ENCODE data around the gene DNAAF2. TPM values are rescaled to one million over a fixed set of nuclear protein-coding genes. Genes with fewer than 3 reads are reported as not detected.
"Not testable (repeated sequence)": the region's sequence is repeated elsewhere in the genome, so short reads cannot be mapped to it uniquely, and the experiment has no call there.

Gene DNAAF2
- total and polyA plus RNA-seq, 2 of the 8 experiments (the other 6 are each of a cell fraction or from before 2014, with no cell fraction given): 12.2 to 30.0 TPM

DNA sequence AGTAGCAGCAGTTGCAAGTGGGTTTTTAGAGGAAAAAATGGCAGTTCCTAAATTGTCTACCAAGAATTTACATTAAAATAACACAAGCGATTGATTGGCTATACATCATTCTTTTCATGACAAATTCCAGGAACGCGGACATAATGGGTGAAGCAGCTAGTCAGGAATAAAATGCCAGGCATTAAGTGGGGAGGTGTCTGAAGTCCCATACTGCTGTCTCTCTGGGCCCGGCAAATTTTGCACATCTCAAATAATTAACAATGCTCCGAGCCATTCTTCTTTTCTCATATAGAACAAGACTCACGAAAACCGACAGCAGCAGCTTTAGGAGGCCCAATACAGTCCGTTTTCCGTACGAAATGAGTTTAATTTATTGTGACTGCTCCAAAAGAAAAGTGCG is 15.3 kb downstream of the DNAAF2 start (continued):
- TF ChIP-seq, protein P1, sequence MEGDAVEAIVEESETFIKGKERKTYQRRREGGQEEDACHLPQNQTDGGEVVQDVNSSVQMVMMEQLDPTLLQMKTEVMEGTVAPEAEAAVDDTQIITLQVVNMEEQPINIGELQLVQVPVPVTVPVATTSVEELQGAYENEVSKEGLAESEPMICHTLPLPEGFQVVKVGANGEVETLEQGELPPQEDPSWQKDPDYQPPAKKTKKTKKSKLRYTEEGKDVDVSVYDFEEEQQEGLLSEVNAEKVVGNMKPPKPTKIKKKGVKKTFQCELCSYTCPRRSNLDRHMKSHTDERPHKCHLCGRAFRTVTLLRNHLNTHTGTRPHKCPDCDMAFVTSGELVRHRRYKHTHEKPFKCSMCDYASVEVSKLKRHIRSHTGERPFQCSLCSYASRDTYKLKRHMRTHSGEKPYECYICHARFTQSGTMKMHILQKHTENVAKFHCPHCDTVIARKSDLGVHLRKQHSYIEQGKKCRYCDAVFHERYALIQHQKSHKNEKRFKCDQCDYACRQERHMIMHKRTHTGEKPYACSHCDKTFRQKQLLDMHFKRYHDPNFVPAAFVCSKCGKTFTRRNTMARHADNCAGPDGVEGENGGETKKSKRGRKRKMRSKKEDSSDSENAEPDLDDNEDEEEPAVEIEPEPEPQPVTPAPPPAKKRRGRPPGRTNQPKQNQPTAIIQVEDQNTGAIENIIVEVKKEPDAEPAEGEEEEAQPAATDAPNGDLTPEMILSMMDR (IDR thresholded peaks at IDR 0.05; ENCODE audit: control extremely low read depth in 1 of 3, insufficient read depth in 1 of 3, low read depth in 1 of 3, low read length in 3 of 3): no peak
- TF ChIP-seq YY1 (IDR thresholded peaks at IDR 0.05; ENCODE audit: low read depth, low read length) (no peak), GABPA (IDR thresholded peaks at IDR 0.05; ENCODE audit: borderline replicate concordance, insufficient read depth, low read length) (no peak)

DNA sequence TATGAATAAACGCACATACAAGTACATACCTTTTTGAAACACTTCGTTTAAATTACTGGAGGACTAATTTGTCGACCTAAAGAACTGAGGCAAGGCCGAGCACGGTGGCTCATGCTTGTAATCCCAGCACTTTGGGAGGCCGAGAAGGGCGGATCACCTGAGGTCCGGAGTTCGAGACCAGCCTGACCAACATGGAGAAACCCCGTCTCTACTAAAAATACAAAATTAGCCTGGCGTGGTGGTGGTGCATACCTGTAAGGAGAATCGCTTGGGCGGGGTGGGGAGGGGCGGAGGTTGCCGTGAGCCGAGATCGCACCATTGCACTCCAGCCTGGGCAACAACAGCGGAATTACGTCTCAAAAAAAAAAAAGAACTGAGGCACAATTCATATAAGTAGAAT is 15.8 kb downstream of the DNAAF2 start:
- POLR2A ChIA-PET (ENCODE audit: partially characterized antibody): interaction anchor here (0.6 to 3.9 kb wide), 8 partner anchors 8 to 142 kb away, joined by 3 to 53 read pairs (median 14); partner anchors contain the start of genes LRR1, POLE2 and RPS29
- H2BK120ac ChIP-seq (replicated peaks; ENCODE audit: low read depth, low read length); H3K14ac ChIP-seq (ENCODE audit: insufficient read length); H2BK5ac ChIP-seq (ENCODE audit: low read depth, low read length); H2AFZ ChIP-seq (ENCODE audit: low read length); H3K4me1 ChIP-seq (replicated peaks in 1 of 4; ENCODE audit: control insufficient read depth in 3 of 4, insufficient read depth in 4 of 4, low read length in 3 of 4); H2BK12ac ChIP-seq (ENCODE audit: low read depth, low read length); H2AK5ac ChIP-seq (ENCODE audit: low read depth, low read length); H3K27me3 ChIP-seq (replicated peaks in 1 of 4; ENCODE audit: control insufficient read depth in 3 of 4, extremely low read depth in 1 of 4, insufficient read depth in 3 of 4, low read length in 3 of 4); H4K5ac ChIP-seq (ENCODE audit: insufficient read length, low read depth, low read length); H3K9me3 ChIP-seq (ENCODE audit: insufficient read depth in 2 of 2, low read depth in 1 of 2, low read length in 1 of 2); H2BK20ac ChIP-seq (ENCODE audit: low read length); H4K8ac ChIP-seq (ENCODE audit: extremely low read depth, insufficient read depth, low read length); FAIRE-seq; H4K20me1 ChIP-seq (replicated peaks in 1 of 2; ENCODE audit: control insufficient read depth in 1 of 2, insufficient read depth in 2 of 2, low read length in 2 of 2); H3K79me1 ChIP-seq (ENCODE audit: low read depth, low read length); H3K4ac ChIP-seq (replicated peaks; ENCODE audit: insufficient read length, low read depth, low read length); H4K91ac ChIP-seq (replicated peaks; ENCODE audit: insufficient read length, low read length); H3K23ac ChIP-seq (ENCODE audit: insufficient read length); H2BK15ac ChIP-seq (ENCODE audit: low read length); DNase-seq (ENCODE audit: low read depth in 1 of 2, low spot score in 2 of 2); H3K18ac ChIP-seq (ENCODE audit: extremely low read depth, low read length); H3K56ac ChIP-seq (replicated peaks; ENCODE audit: insufficient read length, low read depth, low read length); H3K23me2 ChIP-seq (ENCODE audit: low read depth, low read length); H3K27ac ChIP-seq (ENCODE audit: low read depth, low read length): not testable (repeated sequence)
- Histone ChIP-seq H3K36me3 (ENCODE audit: control insufficient read depth in 2 of 4, insufficient read depth in 4 of 4, low read length in 3 of 4) (peaks cover 4 to 41% (median 5%) of the 10 kb centered on the region in 4 experiments; a peak in 7 of 8 replicates), H3K79me2 (ENCODE audit: control insufficient read depth in 1 of 2, insufficient read depth in 2 of 2, low read length in 2 of 2) (peaks cover 5 to 48% of the 10 kb centered on the region in 2 experiments; a peak in 3 of 4 replicates), H3K4me3 (ENCODE audit: extremely low read depth in 1 of 4, insufficient read depth in 2 of 4, low read depth in 3 of 4, low read length in 4 of 4) (peak overlapping the region; percentile 80 to 99 (median 94)), H3K9ac (replicated peaks in 1 of 4; ENCODE audit: extremely low read depth in 1 of 4, low read depth in 3 of 4, low read length in 3 of 4) (peak overlapping the region in 2 of 4 experiments; percentile 94 to 98; a peak in 3 of 7 replicates), H3K4me2 (ENCODE audit: insufficient read depth in 1 of 2, low read depth in 2 of 2, low read length in 2 of 2) (peak overlapping the region; percentile 76 to 91)
- CTCF ChIA-PET (ENCODE audit: partially characterized antibody): interaction anchor here (1.0 kb wide), 1 partner anchor 13 kb away, joined by 3 read pairs; no protein-coding TSS in a partner anchor
- WGBS, 2 experiments (ENCODE audit: extremely low coverage in 1 of 2, insufficient coverage in 1 of 2, insufficient read length in 1 of 2, insufficient replicate concordance in 2 of 2, low coverage in 1 of 2, low lambda C conversion rate in 2 of 2, missing lambda C conversion rate in 1 of 2): 71% methylated on average over 19 of the region's 19 CpGs; no CpG with 5 or more reads in 1 of the 2 experiments

All from H1 (cell line).